C1 segment of cervical spinal cord (tissue), 14 donors: Measurements from ENCODE around the gene DLL3.

Experiments
- DNase-seq, 14 donors: peaks; one replicate each; lab custom pipeline; 2025; lab: John Stamatoyannopoulos, UW

DLL3 gene

DNA sequence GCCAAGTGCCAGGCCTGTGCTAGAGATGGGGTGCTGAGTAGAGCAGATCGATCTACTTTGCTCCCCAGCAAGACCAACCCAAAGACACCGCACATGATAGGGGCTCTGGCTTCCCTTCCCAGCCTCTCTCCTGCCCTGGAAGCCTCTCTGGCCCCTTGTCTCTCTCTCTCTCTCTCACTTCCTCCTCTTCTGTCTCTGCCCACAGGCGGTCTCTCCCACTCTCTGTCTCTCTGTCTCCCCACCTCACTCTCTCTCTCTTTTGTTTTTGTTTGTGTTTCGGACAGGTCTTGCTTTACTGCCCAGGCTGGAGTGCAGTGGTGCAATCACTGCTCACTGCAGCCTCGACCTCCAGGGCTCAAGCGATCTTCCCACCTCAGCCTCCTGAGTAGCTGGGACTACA lies 17.5 kb downstream of the DLL3 start:
- DNase-seq, result no peak

DNA sequence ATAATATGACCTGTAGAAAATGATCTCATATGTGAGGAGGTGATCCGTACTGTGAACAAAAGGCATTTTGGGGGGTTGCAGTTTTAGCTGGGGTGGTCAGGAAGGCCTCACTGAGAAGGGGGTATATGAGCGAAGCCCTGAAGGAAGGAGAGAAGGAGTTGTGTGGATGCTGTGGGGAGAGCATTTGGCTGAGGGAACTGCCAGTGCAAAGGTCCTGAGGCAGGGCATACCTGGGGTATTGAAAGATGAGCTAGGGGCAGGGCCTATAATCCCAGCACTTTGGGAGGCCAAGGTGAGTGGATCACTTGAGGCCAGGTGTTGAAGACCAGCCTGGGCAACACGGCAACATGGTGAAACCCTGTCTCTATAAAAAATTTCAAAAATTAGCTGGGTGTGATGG lies 18.7 kb downstream of the DLL3 start:
- DNase-seq, result no peak

DNA sequence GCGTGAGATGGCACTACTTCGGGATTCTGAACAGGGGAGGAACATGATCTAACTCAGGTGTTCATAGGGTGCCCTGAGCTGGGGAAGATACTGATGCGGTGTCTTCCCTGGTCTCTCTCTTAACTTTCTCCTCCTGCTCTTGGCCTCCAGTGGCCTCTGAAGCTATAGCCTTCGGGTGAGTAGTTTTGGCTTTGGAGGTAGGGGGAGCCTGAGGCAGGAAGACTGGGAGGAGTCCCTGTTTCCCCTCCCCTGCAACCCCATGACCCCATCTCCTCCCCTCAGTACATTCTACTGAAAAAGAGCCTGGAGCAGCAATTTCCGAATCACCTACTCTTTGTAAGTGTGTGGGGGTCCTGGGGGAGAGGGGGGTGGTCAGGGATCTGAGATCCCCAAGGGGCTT lies 19.7 kb downstream of the DLL3 start:
- DNase-seq, result no peak

DNA sequence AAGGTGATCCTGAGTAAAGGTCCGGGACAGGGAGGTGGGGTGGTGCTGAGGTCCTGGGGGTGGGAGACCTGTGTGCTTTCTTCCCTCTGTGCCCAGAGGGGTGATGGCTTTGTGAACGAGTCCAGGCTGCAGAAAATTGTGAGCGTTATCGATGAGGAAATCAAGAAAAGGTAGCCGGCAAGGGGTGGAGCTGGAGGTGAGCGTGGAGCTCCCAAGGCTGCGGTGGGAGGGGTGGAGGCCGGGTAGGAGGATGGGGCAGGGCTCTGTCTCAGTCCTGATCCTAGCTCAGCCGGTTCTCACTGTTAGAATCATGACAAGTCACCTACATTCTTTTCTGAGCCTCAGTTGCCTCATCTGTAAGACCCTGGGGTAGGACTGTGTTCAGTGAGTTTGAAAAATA lies 20.2 kb downstream of the DLL3 start:
- no peak for DNase-seq

DNA sequence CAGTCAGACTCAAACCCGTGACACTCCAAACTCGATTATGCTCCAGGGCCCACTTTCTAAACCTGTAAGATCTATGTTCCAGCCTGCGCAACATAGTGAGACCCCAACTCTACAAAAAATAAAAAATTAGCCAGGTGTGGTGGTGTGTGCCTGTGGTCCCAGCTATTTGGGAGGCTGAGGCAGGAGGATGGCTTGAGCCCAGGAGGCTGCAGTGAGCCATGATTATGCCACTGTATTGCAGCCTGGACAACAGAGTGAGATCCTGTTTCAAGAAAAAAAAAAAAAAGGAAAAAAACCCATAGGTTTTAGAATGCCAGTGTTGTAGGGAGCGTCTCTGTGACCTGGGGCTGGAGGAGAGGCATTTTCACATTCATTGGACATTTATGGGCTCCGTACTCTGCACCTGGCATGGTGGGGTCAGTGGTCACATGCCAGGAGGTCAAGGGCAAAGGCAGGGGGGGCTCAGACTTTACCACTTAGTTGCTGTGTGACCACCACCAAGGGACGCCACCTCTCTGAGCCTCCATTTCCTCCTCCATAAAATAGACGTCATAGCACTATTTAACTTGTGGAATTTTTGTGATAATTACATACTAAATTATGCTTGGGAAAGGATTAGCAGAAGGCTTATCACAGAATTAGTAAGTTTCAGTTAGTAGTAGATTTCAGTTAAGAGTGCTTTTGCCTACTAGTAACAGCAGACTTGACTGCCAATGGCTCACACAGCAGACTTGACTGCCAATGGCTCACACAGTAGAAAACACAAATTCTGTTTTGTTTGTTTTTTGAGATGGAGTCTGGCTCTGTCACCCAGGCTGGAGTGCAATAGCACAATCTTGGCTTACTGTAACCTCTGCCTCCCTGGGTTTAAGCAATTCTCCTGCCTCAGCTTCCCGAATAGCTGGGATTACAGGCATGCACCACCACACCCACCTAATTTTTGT lies 22.1 kb downstream of the DLL3 start:
- DNase-seq, result no peak

DNA sequence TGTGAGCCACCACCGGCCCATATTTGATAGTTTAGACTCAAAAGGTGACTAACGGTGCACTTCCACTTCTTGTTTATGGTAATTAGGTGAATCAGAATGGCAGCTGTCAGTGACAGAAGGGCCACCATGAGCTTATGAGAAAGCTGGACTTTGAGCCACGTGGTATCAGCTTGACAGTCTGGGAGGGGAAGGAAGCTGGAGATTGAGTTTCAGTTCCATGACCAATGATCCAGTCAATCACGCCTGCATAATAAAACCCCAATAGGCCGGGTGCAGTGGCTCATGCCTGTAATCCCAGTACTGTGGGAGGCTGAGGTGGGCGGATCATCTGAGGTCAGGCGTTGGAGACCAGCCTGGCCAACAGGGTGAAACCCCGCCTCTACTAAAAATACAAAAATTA lies 25.7 kb downstream of the DLL3 start:
- no peak for DNase-seq

DNA sequence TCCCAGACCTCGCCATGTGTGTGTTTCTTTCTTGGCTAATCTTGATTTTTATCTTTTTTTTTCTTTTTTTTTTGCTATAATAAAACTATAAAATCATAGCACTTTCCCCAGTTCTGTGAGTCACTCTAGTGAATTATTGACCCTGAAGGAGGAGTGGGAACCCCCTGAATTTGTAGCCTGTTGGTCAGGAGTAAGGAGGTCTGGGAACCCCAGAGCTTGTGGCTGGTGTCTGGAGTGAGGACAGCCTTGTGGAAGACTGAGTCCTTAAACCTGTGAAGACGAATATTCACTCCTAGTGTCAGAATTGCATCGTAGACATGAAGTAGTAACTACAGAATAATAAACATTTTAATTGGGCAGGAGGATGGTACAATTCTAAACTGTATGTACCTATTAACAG lies 26.5 kb downstream of the DLL3 start:
- no peak for DNase-seq

DNA sequence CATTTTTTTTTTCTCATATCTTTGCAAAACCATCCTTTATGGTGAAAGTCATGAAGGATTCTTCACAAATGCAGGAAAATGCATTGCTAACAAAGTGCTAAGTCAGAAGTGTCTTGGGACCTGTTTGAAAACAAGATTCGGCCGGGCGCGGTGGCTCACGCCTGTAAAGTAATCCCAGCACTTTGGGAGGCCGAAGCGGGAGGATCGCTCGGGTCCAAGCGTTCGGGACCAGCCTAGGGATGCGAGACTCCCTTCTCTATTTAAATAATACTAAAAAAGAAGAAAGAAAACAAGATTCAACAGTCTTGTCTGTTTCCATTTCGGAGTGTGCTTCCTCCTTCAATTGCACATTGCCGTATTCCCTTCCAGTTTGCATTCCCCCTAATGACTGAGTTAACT lies 33.1 kb downstream of the DLL3 start:
- DNase-seq, result no peak

DNA sequence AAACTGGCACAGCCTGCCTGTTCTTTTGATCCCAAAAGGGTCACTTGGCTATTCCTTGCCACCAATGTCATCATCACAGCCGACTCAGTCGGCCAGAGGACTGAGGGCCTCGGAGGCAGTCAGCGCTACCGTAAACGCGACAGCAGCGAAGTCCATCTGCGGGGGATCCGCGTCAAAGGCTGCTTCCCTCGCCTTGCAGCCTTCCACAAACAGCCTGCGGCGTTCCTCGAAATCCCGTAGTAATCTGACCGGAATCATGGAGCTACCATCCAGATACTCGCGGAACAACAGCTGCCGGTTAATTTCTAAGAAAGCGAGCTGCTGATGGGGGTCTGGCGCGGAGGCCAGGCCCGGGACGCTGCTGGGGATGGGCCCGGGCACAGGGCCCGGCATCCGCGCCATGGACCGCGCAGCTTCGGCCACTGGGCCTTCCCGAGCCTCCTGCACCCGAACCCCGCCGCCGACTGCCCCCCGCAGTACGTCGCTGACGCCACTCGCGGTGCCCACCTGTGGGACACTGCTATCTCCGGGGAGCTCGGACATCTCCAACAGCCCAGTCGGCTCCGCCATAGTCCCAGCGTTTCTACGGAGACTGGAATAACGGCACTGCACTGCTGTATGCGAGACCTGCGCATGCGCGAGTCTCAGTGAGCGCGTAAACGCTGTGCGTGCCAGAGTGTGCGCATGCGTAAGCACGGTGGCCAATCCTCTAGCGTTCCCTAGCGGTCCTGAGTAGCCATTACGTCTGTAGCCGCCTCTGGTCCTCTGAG lies 33.7 kb downstream of the DLL3 start, which contains the start of gene EID2B:
Gene EID2B, minus strand, starts transcription at position 620 of the 770 bp plus-strand sequence. Its CDS starts 50 bp downstream, at position 570.
- peak; percentile 61 to 94 (median 90) for DNase-seq

DNA sequence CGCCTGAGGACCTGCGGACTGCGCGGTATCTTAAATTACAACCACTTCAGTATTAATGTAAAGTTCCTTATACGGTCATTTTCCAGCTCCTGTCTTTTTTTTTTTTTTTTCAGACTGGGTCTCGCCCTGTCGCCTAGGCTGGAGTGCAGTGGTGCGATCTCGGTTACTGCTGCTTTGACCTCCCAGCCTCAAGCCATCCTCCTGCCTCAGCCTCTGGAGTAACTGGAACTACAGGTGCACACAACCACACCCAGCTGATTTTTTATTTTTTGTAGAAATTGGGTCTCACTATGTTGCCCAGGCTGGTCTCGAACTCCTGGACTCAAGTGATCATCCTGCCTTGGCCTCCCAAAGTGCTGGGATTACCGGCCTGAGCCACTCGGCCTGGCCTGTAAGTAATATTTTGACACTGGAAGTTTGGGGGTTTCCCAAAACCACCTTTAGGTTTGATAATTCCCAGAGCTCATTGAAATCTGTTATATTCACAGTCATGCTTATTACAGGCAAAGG lies 34.3 kb downstream of the DLL3 start:
- no peak for DNase-seq

DNA sequence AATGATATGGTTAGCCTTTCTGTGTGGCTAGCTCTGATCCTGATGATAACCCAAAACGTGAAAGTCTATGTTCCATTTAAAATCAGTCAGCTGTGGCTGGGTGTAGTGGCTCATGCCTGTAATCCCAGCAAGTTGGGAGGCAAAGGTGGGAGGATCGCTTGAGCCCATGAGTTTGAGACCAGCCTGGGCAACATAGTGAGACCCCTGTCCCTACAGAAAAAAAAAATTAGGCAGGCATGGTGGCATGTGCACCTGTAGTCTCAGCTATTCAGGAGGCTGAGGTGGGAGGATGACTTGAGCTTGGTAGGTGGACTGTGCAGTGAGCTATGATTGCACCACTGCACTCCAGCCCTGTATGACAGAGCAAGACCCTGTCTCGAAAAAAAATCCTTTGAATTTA lies 35.0 kb downstream of the DLL3 start:
- DNase-seq, result no peak

DNA sequence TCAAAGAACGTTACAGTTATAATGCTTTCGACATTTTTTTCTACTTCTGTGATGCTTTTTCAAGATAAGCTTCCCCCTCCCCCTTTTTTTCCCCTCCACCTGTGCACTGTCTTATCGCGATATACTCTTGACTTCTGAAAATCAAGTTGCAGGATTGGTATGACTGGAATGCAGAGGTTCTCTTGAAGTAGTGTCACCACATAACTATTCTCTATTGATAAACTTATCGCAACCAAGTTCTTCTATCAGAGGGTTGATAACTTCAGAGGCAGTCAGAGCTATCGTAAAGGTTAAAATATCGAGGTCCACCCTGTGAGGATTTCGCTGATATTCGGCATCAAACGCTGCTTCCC lies 40.4 kb downstream of the DLL3 start:
- no peak for DNase-seq

DNA sequence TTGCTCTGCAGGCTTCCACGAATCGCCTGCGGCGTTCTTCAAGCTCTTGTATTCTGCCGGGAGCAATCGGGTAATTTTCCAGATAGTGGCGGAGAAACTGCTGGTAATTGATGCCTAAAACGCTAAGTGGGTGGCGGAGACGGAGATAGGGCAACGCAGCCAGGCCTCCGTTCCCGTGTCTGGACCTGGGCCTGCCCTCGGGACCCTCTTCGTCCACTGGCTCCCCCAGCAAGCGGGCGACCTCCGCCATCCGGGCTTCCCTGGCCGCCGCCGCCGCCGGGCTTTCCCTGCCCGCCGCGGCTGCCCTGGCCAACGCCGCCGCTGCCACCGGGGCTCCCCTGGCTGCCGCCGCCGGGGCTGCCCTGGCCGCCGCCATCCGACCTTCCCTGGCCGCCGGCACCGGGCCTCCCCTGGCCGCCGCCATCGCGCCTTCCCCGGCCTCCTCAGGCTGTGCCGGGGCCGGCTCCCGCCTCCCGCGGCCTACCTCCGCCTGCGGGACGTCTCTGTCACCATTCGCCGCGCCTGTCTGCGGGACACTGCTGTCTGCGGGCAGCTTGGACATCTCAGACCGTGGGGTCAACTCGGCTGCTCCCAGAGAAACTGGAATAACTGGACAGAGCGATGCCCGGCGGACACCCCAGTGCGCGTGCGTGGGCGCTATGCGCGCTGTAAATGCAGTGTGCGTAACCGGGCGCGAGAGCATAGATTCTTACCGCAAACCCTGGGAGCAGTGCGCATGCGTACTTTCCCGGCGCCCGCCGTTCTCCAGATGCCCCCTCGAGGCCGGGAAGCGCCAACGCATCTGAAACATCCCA lies 41.0 kb downstream of the DLL3 start, which contains the start of gene EID2:
Gene EID2, minus strand, starts transcription at position 644 of the 815 bp plus-strand sequence. Its CDS starts 82 bp downstream, at position 562.
- DNase-seq, result peak; percentile 47 to 96 (median 92)

DNA sequence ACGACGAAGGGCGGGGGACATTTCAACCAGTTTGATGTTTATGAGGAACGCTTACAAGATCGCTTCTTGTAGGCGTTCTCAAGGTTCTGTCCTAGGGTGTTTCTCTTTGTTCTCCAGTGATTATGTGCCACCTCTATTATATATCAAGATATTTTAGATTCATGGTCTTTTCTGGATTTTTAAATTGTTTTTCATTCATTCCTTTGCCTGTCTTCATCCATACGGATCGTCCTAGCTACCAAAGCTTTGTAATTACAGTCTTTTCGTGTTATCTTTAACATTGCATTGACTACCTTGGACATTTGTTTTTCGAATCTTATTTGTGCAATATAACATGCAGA lies 41.6 kb downstream of the DLL3 start:
- no peak for DNase-seq

DNA sequence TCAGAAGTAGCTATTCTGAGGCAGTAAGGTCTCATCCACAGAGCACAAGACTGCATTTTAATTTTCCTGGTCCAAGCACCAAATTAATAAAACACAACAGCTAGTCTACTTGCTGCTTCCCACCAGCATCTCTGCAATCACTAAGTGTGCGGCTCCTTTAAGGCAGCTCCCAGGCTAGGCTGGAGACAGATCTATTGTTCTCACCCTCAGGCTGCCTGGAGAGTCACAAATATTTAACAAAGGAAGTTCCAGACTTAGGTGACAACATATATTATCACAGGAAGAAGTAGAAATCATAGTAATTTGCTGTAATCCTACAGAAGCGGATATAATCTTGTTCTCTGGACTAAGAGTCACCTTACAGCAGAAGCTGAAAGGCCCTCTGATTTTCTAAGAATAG lies 43.5 kb downstream of the DLL3 start:
- DNase-seq, result peak in 2 of 14 donors; percentile 4 to 16

DNA sequence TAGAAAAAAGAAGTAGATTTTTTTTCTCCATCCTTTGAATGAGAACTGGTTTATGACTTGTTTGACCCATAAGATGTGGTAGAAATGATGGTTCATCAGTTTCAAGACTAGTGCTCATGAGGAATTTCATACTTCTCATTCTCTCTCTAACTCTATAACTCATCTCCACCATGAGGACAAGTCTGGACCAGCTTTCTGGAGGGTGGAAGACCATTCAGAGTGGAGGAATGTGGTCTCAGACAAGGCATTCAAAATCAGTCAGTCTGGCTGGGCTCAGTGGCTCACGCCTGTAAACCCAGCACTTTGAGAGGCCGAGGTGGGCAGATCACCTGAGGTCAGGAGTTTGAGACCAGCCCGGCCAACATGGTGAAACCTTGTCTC lies 44.7 kb downstream of the DLL3 start:
- DNase-seq, result no peak

DNA sequence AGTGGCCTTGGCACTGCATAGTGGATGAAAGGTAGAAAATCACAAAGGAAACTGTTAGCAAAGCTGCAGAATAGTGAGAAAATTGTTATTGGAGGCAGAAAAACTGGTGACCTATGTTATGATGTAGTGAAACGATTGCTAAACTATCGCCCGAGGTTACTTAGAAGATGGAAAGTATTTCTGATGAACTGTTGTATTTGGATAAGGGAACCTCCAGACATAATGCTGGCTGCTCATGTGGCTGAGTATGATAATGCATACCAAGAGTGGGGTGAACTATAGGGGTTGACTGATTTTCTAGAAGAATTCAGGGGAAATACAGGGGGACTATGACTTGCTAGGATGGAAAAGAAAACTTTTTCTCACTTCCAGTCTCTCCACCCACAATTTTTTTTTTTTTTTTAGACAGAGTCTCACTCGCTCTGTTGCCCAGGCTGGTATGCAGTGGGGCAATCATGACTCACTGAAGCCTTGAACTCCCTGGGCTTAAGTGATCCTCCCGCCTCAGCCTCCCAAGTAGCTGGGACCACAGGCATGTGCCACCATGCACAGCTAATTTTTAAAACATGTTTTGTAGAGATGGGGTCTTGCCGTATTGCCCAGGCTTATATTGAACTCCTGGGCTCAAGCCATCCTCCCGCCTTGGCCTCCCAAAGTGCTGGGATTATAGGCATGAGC lies 45.6 kb downstream of the DLL3 start:
- no peak for DNase-seq

DNA sequence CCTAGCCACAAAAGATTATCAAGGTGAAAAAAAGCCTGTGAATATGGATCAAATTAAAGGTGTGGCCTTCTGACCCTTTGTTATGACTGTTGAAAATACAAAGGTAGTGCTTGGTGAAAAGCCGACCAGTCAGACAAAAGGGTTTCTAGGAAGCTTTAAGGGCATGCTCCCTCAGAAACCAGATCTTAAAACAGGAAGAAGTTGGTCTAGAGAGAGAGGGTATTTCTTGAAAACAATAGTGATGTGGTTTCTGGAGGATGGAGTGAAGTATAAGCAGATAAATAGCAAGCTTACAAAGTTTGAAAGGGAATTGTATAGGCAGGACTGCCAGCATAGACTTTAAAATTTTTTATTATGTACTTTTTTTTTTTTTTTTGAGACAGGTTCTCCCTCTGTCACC lies 46.2 kb downstream of the DLL3 start:
- DNase-seq, result no peak

DNA sequence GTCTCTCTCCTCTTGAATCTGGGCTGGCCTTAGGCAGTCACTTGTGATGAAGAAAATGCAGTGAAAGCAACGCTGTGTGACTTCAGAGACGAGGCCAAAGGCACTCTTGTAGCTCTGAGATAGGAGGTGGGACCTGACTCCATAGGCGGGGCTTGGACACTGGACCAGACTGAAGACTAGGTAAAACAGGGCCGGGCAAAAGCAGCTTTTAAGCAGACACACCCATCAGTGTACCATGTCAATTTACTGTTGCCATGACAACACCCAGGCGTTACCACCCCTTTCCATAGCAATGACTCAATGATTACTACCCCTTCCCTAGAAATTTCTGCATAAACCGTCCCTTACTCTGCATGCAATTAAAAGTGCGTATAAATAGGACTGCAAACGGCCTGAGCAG lies 47.9 kb downstream of the DLL3 start:
- DNase-seq, result no peak

DNA sequence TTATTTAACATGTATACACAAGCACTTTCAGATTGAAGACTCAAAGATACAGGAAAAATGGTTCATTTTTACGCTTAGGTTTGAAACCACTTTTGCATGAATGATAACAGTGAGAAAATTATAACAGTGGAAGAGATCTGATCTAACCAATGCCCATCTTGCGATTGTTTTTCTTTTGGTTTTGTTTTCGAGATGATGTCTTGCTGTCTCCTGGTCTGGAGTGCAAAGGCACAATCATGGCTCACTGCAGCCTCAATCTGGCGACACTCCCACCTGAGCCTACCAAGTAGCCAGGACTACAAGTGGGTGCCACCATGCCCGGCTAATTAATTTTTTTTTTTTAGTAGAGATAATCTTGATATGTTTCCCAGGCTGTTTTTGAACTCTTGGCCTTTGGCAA lies 51.5 kb downstream of the DLL3 start:
- no peak for DNase-seq

DNA sequence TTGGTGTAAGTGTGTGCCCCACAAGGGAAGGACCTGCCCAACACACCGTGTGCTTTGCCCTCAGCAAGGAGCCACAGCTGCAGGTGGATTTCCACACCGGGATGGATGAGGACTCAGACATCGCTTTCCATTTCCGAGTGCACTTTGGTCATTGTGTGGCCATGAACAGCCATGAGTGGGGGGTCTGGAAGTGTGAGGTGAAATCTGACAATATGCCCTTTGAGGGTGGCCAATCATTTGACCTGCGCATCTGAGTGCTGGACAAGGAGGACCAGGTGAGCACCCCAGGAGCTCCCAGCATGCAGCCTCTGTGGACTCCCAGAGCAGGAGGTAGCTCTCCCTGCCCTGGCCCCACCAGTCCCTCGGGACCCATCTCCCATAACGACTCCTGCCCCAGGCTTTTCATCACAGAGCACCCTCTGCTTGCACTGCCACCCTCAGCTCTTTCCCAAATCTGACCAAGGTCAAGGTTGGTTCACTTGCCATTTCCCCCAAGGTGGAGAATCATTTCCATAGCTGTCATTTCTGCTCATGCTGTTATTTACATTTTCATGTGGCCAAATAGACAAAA lies 54.4 kb downstream of the DLL3 start:
- DNase-seq, result no peak
